ENCODE data around the gene ZNF705A. TPM values are rescaled to one million over a fixed set of nuclear protein-coding genes. Genes with fewer than 3 reads are reported as not detected.

Gene ZNF705A
- total RNA-seq (2022; extraction: Qiagen RNA extraction; ENCODE audit: low read depth): not detected in 5 replicates

GRCh38 chr12:8156845-8157244 is at the start of gene ZNF705A:
Gene ZNF705A, plus strand, starts transcription at chr12:8157015. Its CDS starts 15,611 bp downstream, at chr12:8172626.

GRCh38 chr12:8123124-8123912 is 33.5 kb upstream of the ZNF705A start, which contains the start of gene CLEC4A:
Gene CLEC4A, plus strand, starts transcription at chr12:8123617. Its CDS starts 262 bp downstream, at chr12:8123879.

GRCh38 chr12:8226992-8227731 is 70.3 kb downstream of the ZNF705A start, which contains the start of gene FAM90A1:
Gene FAM90A1, minus strand, starts transcription at chr12:8227618. Its CDS starts 2,786 bp downstream, at chr12:8224832.

Other genes starting within 250 kb of the ZNF705A start
- gene SLC2A3, start 220.8 kb upstream of the ZNF705A start, total RNA-seq (2022; extraction: Qiagen RNA extraction; ENCODE audit: low read depth): 2.0 to 4.3 TPM (median 3.4 TPM) in 5 replicates
- 6.6 to 10.0 TPM (median 9.9 TPM) in 5 replicates for gene FOXJ2, start 124.3 kb upstream of the ZNF705A start, total RNA-seq (2022; extraction: Qiagen RNA extraction; ENCODE audit: low read depth)
- gene C3AR1, start 90.7 kb upstream of the ZNF705A start, total RNA-seq (2022; extraction: Qiagen RNA extraction; ENCODE audit: low read depth): not detected in 5 replicates
- 10.5 to 20.6 TPM (median 17.4 TPM) in 5 replicates for gene NECAP1, start 74.7 kb upstream of the ZNF705A start, total RNA-seq (2022; extraction: Qiagen RNA extraction; ENCODE audit: low read depth)
- 0.19 to 0.20 TPM in 2 of 5 replicates, not detected in the others for gene CLEC4A, start 33.4 kb upstream of the ZNF705A start, total RNA-seq (2022; extraction: Qiagen RNA extraction; ENCODE audit: low read depth)
- gene FAM90A1, start 70.6 kb downstream of the ZNF705A start, total RNA-seq (2022; extraction: Qiagen RNA extraction; ENCODE audit: low read depth): 0.07 to 0.08 TPM (median 0.08 TPM) in 3 of 5 replicates, not detected in the others

Data from A549 treated with RU486 at 1 μM for 4 hours (cell line).